ENCODE results near the gene MYH4. TPM values are rescaled to one million over a fixed set of nuclear protein-coding genes. Genes with fewer than 3 reads are reported as not detected.

The MYH4 gene
- total and polyA plus RNA-seq, 3 donors from 2014 or later, result 0.08 to 0.39 (median 0.31) TPM

- Histone ChIP-seq H3K4me3 (no peak overlapping the region), H3K27me3 (no peaks in the 10 kb centered on the region), H3K4me1 (no peaks in the 10 kb centered on the region), H3K27ac (no peak overlapping the region), H3K9me3 (no peaks in the 10 kb centered on the region), H3K36me3 (ENCODE audit: low read depth, missing control alignments) (no peaks in the 10 kb centered on the region)
- TF ChIP-seq CTCF (IDR thresholded peaks at IDR 0.05), result no peak
- TF ChIP-seq POLR2A (IDR thresholded peaks at IDR 0.05), result no peak
- intact Hi-C loops (cut with DNase I; ENCODE audit: low total_unique reads), result no loop called here
- 40 to 49% methylated on average over 3 of the region's 3 CpGs for WGBS, 2 donors
- no peak for DNase-seq
Observed at GRCh38 chr17:10458701-10459100, 10.7 kb downstream of the MYH4 start.

- WGBS, 2 donors, result 56 to 72% methylated on average over 1 of the region's 1 CpG
- no peaks in the 10 kb centered on the region for H3K36me3 ChIP-seq (ENCODE audit: low read depth, missing control alignments)
- intact Hi-C loops (cut with DNase I; ENCODE audit: low total_unique reads), result no loop called here
Observed at GRCh38 chr17:10457952-10458351, 11.4 kb downstream of the MYH4 start.

DNA sequence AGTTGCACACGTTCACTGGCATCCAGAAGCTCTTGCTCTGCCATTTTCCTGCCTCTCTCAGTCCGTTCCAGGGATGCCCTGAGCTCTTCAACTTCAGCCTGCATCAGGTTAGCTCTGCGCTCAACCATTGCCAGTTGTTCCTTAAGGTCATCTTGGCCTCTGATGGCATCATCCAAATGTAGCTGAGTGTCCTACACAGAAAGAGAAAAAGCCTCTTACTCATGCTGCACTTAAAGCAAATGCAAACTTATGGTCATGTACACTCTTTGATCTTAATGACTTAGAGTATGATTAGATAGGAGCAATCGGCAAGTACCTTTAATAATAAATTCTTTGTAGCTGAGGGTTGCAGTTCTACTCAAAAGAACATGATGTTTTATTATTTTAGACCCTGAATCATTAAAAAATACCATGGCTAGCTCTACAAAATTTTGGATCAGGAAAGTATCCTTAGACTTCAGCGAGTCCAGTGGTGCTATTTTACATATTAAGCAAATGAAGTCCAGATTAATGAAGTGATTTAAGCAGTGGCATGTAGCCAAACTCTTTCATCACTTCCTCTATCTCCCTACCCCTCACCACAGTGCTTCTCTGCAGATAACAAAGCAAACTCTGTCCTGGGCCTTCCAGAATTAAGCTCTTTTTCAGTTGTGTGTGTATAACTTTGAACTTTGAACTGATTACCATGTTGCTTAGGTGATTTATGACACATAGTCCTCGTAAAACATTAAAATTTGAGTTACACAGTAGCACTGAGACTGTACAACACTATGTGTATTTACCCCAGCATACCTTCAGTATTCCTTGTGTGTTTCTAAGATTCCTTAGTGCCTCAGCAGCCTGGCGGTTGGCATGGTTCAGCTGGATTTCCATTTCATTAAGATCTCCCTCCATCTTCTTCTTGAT lies 22.1 kb downstream of the MYH4 start:
- no peaks in the 10 kb centered on the region for H3K36me3 ChIP-seq (ENCODE audit: low read depth, missing control alignments)
- intact Hi-C loops (cut with DNase I; ENCODE audit: low total_unique reads), result no loop called here
- 59 to 65% methylated on average over 7 of the region's 7 CpGs for WGBS, 2 donors
- H3K27me3 ChIP-seq, result no peaks in the 10 kb centered on the region
- no peak for DNase-seq
- H3K27ac ChIP-seq, result no peak overlapping the region
- no peak for TF ChIP-seq POLR2A (IDR thresholded peaks at IDR 0.05)
- no peak for TF ChIP-seq CTCF (IDR thresholded peaks at IDR 0.05)
- H3K4me3 ChIP-seq, result no peak overlapping the region
- H3K9me3 ChIP-seq, result no peaks in the 10 kb centered on the region
- H3K4me1 ChIP-seq, result no peaks in the 10 kb centered on the region

More at GRCh38 chr17:10457952-10458351, 11.4 kb downstream of the MYH4 start:
- Histone ChIP-seq H3K9me3 (no peaks in the 10 kb centered on the region), H3K27ac (no peak overlapping the region), H3K4me3 (no peak overlapping the region), H3K27me3 (no peaks in the 10 kb centered on the region), H3K4me1 (no peaks in the 10 kb centered on the region)
- no peak for DNase-seq
- TF ChIP-seq POLR2A (IDR thresholded peaks at IDR 0.05) (no peak), CTCF (IDR thresholded peaks at IDR 0.05) (no peak)

DNA sequence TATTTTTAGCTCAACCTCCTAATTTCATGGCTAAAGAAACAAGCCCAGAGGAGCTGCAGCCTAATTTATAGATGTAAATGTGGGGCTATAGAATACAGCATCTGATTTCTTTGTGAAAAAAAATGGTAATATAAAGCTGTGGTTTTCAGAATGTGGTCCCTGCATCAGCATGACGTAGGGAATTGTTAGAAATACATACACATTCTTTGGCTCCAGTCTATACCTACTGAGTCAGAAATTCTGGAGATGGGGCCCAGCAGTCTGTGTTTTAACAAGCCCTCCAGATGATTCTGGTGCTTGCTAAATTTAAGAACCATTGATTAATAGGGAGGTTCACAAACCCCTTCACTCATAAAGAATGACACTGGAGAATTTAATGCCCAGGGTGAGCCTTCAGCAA lies 29.5 kb downstream of the MYH4 start:
- no peak for DNase-seq

More for the DNA sequence above, 29.5 kb downstream of the MYH4 start:
- Histone ChIP-seq H3K4me3 (no peak overlapping the region), H3K27ac (no peak overlapping the region), H3K36me3 (ENCODE audit: low read depth, missing control alignments) (no peaks in the 10 kb centered on the region), H3K27me3 (no peaks in the 10 kb centered on the region), H3K9me3 (no peaks in the 10 kb centered on the region), H3K4me1 (no peaks in the 10 kb centered on the region)
- intact Hi-C loops (cut with DNase I; ENCODE audit: low total_unique reads), result no loop called here
- TF ChIP-seq CTCF (IDR thresholded peaks at IDR 0.05), result no peak
- no peak for TF ChIP-seq POLR2A (IDR thresholded peaks at IDR 0.05)
- whole genome bisulfite sequencing, 2 donors, result 79 to 88% methylated on average over 1 of the region's 1 CpG
